CD4-positive, alpha-beta T cell (primary cell): ENCODE data around the gene PWP2. TPM values are rescaled to one million over a fixed set of nuclear protein-coding genes. Genes with fewer than 3 reads are reported as not detected.
A peak's percentile ranks its signal among the peaks of the same experiment; 100 is the strongest.
"Not testable (repeated sequence)": the region's sequence is repeated elsewhere in the genome, so short reads cannot be mapped to it uniquely, and the experiment has no call there.

Source experiments
- ATAC-seq: fragments of 200-7000 bp; cut with Tn5 transposase; one replicate; pipeline ENCODE4 v1.10.0; 2022; ENCODE audit warnings: mild to moderate bottlenecking; ENCODE audit not compliant: poor library complexity
- CTCF ChIA-PET: fragments of 350-600 bp; sonication (Branson Sonifier 250); formaldehyde crosslinking; loops from one replicate; lab custom pipeline; 2021; ENCODE audit warnings: antibody characterized with exemption, inconsistent platforms; lab: Charles Lee
- POLR2A ChIA-PET: fragments of 350-600 bp; sonication (Branson Sonifier 250); formaldehyde crosslinking; loops from one replicate; lab custom pipeline; 2021; ENCODE audit warnings: antibody characterized with exemption, inconsistent platforms; lab: Charles Lee
- DNase-seq, 14 experiments: peaks; one replicate each; pipeline ENCODE4 v3.0.0-alpha.2; 2013 to 2020; ENCODE audit warnings: mixed read lengths in 2 of 14
- H3K27ac ChIP-seq, 2 donors: one replicate each; pipeline versions ENCODE4 v1.5.1 to v1.7.0; 2013; ENCODE audit warnings: low read length in 2 of 2, low read depth in 1 of 2, mild to moderate bottlenecking in 1 of 2
- H3K27me3 ChIP-seq, 2 experiments: 1 replicate in 1 of 2; 2 replicates in 1 of 2; pipeline versions ENCODE4 v1.6.1 to v1.7.0; 2013; ENCODE audit warnings: low read length in 2 of 2, control low read depth in 1 of 2, mild to moderate bottlenecking in 1 of 2, moderate library complexity in 1 of 2; ENCODE audit not compliant: insufficient read depth in 2 of 2, control insufficient read depth in 1 of 2
- H3K36me3 ChIP-seq: one replicate; pipeline ENCODE4 v1.6.1; 2013; ENCODE audit warnings: low read length, control low read depth; ENCODE audit not compliant: insufficient read depth
- H3K4me1 ChIP-seq: one replicate; pipeline ENCODE4 v1.6.1; 2013; ENCODE audit warnings: low read length, control low read depth; ENCODE audit not compliant: insufficient read depth
- H3K4me3 ChIP-seq: one replicate; pipeline ENCODE4 v1.5.1; 2013; ENCODE audit warnings: mild to moderate bottlenecking, low read length, moderate library complexity
- H3K9me3 ChIP-seq, 2 experiments: 1 replicate in 1 of 2; 2 replicates in 1 of 2; pipeline versions ENCODE4 v1.6.1 to v1.7.0; 2013; ENCODE audit warnings: low read length in 2 of 2, mild to moderate bottlenecking in 2 of 2, control low read depth in 1 of 2, moderate library complexity in 1 of 2; ENCODE audit not compliant: control insufficient read depth in 1 of 2, insufficient read depth in 1 of 2
- H3K27ac Mint-ChIP-seq: one replicate; pipeline ENCODE4 v1.8.0; 2020; ENCODE audit warnings: mixed read lengths
- H3K27me3 Mint-ChIP-seq: one replicate; pipeline ENCODE4 v1.8.0; 2021; ENCODE audit warnings: mixed read lengths
- H3K36me3 Mint-ChIP-seq: one replicate; pipeline ENCODE4 v1.8.0; 2021; ENCODE audit warnings: low read depth, mixed read lengths
- H3K4me1 Mint-ChIP-seq: one replicate; pipeline ENCODE4 v1.8.0; 2021; ENCODE audit warnings: low read depth, mixed read lengths
- H3K4me3 Mint-ChIP-seq: one replicate; pipeline ENCODE4 v1.8.0; 2020; ENCODE audit warnings: mild to moderate bottlenecking, mixed read lengths
- H3K9me3 Mint-ChIP-seq: one replicate; pipeline ENCODE4 v1.8.0; 2020; ENCODE audit warnings: mixed read lengths
- intact Hi-C, 2 experiments: fragments of 100-400 bp; cut with DNase I in 1 of 2; cut with micrococcal nuclease in 1 of 2; formaldehyde crosslinking; loops; one replicate each; pipeline versions ENCODE4 v1.15.1 to v1.9.0; 2023 to 2025; cut with DNase I, micrococcal nuclease
- total RNA-seq, 174 experiments: library from RNA in 2 of 174; stranded (reverse) in 2 of 174; gene quantifications; one replicate each; pipeline ENCODE4 v1.2.3 and lab custom pipeline; 2021 to 2026
- TF ChIP-seq, protein P1 (sequence below): fragments of 200-600 bp; IDR thresholded peaks from one replicate; pipeline ENCODE4 v1.8.0; 2022; ENCODE audit warnings: antibody characterized with exemption, mild to moderate bottlenecking

The PWP2 gene
- total RNA-seq, 2 experiments from 2014 or later = 38.0 to 40.6 TPM

DNA sequence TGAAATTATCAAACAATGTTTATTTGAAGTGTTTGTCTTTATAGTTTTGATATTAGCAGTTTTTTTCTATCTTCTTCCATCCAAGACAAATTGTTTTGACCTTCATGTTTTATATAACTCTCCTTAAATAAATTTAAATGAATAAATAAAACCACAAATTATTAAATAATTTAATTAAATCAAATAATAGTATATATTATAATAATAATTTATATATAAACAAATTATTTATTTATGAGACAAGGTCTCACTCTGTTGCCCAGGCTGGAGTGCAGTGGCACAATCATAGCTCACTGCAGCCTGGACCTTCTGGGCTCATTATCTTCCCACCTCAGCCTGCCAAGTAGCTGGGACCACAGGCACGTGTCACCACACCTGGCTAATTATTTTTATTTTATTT lies 12.4 kb upstream of the PWP2 start:
- TF ChIP-seq, protein P1, sequence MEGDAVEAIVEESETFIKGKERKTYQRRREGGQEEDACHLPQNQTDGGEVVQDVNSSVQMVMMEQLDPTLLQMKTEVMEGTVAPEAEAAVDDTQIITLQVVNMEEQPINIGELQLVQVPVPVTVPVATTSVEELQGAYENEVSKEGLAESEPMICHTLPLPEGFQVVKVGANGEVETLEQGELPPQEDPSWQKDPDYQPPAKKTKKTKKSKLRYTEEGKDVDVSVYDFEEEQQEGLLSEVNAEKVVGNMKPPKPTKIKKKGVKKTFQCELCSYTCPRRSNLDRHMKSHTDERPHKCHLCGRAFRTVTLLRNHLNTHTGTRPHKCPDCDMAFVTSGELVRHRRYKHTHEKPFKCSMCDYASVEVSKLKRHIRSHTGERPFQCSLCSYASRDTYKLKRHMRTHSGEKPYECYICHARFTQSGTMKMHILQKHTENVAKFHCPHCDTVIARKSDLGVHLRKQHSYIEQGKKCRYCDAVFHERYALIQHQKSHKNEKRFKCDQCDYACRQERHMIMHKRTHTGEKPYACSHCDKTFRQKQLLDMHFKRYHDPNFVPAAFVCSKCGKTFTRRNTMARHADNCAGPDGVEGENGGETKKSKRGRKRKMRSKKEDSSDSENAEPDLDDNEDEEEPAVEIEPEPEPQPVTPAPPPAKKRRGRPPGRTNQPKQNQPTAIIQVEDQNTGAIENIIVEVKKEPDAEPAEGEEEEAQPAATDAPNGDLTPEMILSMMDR = no peak
- ATAC-seq (no peak), DNase-seq (no peak)
- no peaks in the 10 kb centered on the region for H3K27me3 ChIP-seq
- ChIA-PET POLR2A (interaction anchor here (0.9 kb wide), 1 partner anchor 30 kb away, joined by 4 read pairs; no protein-coding TSS in a partner anchor), CTCF (no interaction called here)
- Mint-ChIP-seq H3K9me3 (no peaks in the 10 kb centered on the region), H3K36me3 (peaks cover 32% of the 10 kb centered on the region), H3K27me3 (no peaks in the 10 kb centered on the region), H3K4me3 (no peak overlapping the region), H3K27ac (no peak overlapping the region), H3K4me1 (peaks cover 20% of the 10 kb centered on the region)
- intact Hi-C loops = no loop called here
- no peaks in the 10 kb centered on the region for H3K9me3 ChIP-seq
- H3K36me3 ChIP-seq = peaks cover 50% of the 10 kb centered on the region
- H3K4me1 ChIP-seq = peaks cover 19% of the 10 kb centered on the region
- no peak overlapping the region for H3K27ac ChIP-seq
- H3K4me3 ChIP-seq = no peak overlapping the region

DNA sequence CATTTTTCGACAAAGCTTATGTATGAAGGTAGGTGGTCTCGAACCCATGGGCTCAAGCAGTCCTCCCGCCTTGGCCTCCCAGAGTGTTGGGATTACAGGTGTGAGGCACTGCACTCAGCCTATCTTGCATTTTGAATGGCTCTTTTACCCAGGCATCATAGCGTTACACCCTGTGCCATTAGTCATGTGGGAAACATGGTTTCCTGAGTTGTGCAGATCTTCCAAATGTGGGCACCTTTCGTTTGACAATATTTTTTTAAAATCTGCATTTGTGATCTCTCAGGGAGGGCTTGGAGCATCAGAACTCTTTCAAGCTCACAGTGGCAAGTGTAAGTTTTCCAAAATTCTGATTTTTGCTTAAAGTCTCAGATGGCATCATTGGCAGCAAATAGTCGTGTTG lies 8.7 kb upstream of the PWP2 start:
- not testable (repeated sequence) for ATAC-seq

DNA sequence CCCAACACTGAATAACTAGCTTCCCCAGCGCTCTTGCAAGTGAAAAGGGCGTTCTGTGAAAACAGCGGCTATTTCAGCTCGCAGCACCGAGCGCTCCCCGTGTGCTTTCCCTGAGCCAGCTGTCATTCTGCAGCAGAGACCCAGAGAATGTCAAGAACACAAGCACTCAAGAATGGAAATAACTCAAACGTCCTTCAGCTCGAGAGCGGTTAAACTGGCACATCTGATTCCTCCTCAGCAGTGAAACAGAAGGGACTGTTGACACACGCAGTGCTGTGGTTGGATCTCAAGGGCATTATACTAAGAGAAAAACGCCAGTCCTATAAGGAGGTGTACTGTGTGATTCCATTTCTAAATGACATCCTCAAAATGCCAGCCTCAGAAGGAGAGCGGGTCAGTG lies 8.2 kb upstream of the PWP2 start:
- POLR2A ChIA-PET, ATAC-seq: not testable (repeated sequence)

More for the DNA sequence above, 8.7 kb upstream of the PWP2 start:
- peaks cover 14% of the 10 kb centered on the region for H3K36me3 Mint-ChIP-seq
- H3K4me3 ChIP-seq, H3K4me1 Mint-ChIP-seq, H3K4me1 ChIP-seq, DNase-seq, H3K27me3 Mint-ChIP-seq, CTCF ChIA-PET, H3K27me3 ChIP-seq, POLR2A ChIA-PET, H3K4me3 Mint-ChIP-seq, intact Hi-C loops, H3K9me3 ChIP-seq, H3K27ac ChIP-seq, H3K27ac Mint-ChIP-seq, H3K9me3 Mint-ChIP-seq: not testable (repeated sequence)
- H3K36me3 ChIP-seq = peaks cover 18% of the 10 kb centered on the region

DNA sequence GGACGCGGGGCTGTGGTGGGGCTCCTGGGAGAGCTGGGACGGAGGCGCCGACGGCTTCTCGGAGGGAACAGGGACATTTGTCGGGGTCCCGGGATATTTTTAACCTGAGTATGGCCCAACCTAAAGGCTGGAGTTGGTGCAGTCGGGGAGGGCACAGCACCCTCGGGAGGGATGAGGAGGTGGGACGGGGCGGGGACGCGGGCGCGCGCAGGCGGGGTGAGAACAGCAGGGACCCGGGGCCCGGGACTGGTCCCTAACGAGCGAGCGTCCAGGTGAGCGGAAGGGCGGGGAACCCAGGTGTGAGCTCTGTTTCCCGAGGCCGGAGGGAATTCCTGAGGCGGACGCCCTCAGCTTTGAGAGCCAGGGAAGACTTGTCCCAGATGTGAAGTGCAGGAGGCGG lies 390 bp downstream of the PWP2 start:
- H3K9me3 ChIP-seq, H3K9me3 Mint-ChIP-seq, POLR2A ChIA-PET, H3K27ac Mint-ChIP-seq, H3K4me1 ChIP-seq, DNase-seq, H3K27ac ChIP-seq, H3K27me3 ChIP-seq, H3K27me3 Mint-ChIP-seq, H3K4me3 Mint-ChIP-seq, H3K4me1 Mint-ChIP-seq, H3K36me3 Mint-ChIP-seq, intact Hi-C loops, H3K36me3 ChIP-seq, CTCF ChIA-PET, H3K4me3 ChIP-seq: not testable (repeated sequence)
- peak; percentile 33 for ATAC-seq

More for the DNA sequence above, 8.2 kb upstream of the PWP2 start:
- H3K9me3 Mint-ChIP-seq, H3K4me1 ChIP-seq, H3K27ac ChIP-seq, CTCF ChIA-PET, H3K4me3 Mint-ChIP-seq, H3K27me3 ChIP-seq, H3K9me3 ChIP-seq, H3K4me1 Mint-ChIP-seq, H3K4me3 ChIP-seq, H3K27ac Mint-ChIP-seq, H3K27me3 Mint-ChIP-seq, intact Hi-C loops, H3K36me3 Mint-ChIP-seq, DNase-seq: not testable (repeated sequence)
- H3K36me3 ChIP-seq = peaks cover 13% of the 10 kb centered on the region

DNA sequence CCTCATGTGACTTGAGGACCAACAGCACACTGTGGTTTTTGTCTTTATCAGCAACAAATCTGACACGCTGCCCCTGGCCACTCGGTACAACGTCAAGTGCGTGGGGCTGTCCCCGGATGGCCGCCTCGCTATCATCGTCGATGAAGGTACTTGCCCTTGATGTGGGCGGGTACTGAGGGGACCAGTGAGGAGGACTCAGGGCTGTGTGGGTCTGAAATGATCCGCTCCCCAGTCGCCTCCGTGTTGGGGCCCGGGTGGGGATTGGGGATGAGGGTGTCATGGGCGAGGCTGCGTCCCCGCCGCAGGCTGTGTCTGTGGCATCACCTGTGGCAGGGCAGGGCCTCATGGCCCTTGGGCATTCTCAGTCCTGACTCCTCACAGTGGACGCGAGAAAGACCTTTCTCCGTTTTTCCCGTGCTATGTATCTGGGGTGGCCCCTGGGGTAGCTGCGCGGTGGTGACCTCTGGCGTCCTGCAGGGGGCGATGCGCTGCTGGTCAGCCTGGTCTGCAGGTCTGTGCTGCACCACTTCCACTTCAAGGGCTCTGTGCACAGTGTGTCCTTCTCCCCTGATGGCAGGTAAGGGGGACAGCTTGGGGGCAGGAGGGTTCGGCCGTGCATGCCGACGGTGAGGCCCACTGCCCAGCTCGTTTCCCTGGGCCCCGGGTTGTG lies 6.6 kb downstream of the PWP2 start:
- H3K27me3 Mint-ChIP-seq, CTCF ChIA-PET: not testable (repeated sequence)

DNA sequence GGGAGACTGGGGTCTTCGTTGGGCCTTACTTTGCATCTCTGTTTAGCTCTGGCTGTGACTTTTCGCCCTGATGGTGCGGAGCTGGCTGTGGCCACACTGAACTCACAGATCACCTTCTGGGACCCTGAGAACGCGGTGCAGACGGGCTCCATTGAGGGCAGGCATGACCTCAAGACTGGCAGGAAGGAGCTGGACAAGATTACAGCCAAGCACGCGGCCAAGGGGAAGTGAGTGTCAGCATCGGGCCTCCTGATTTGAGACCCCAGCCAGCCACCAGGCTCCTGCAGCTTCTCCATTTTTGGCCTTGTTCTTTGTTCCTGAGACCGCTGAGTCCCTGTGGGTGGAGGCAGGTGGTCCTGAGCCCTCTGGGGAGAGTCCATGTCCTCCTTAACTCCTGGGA lies 14.9 kb downstream of the PWP2 start:
- H3K4me1 ChIP-seq, H3K4me1 Mint-ChIP-seq, H3K4me3 Mint-ChIP-seq, H3K27me3 ChIP-seq, H3K9me3 Mint-ChIP-seq, ATAC-seq, H3K27ac Mint-ChIP-seq, H3K27ac ChIP-seq, intact Hi-C loops, POLR2A ChIA-PET, H3K27me3 Mint-ChIP-seq, H3K36me3 Mint-ChIP-seq, DNase-seq, H3K9me3 ChIP-seq, H3K36me3 ChIP-seq, CTCF ChIA-PET, H3K4me3 ChIP-seq: not testable (repeated sequence)

More for the DNA sequence above, 6.6 kb downstream of the PWP2 start:
- intact Hi-C loops, H3K9me3 ChIP-seq, H3K27me3 ChIP-seq, H3K27ac ChIP-seq, H3K4me3 Mint-ChIP-seq, H3K9me3 Mint-ChIP-seq, POLR2A ChIA-PET, H3K36me3 ChIP-seq, H3K4me1 Mint-ChIP-seq, H3K36me3 Mint-ChIP-seq, H3K4me3 ChIP-seq, H3K27ac Mint-ChIP-seq, H3K4me1 ChIP-seq: not testable (repeated sequence)
- DNase-seq (peak in 2 of 14 experiments; percentile 3 to 15), ATAC-seq (peak; percentile 39)
